ENCODE measurements around the gene LAMA5.

GRCh38 chr20:62389601-62390087 lies 22.5 kb upstream of the LAMA5 start:
- TF ChIP-seq CTCF (IDR thresholded peaks at IDR 0.05; ENCODE audit: poor library complexity) (no peak), EZH2phosphoT487 (IDR thresholded peaks at IDR 0.05; ENCODE audit: low read depth, severe bottlenecking, unreplicated experiment) (no peak)
